HPDE6-E6E7 (cell line): ENCODE results near the gene TMEM223.
A peak's percentile ranks its signal among the peaks of the same experiment; 100 is the strongest.
"Not testable (repeated sequence)": the region's sequence is repeated elsewhere in the genome, so short reads cannot be mapped to it uniquely, and the experiment has no call there.

Source experiments
- DNase-seq: peaks from one replicate; pipeline ENCODE4 v3.0.0; 2011; ENCODE audit warnings: missing footprints; ENCODE audit errors: extremely low spot score

TMEM223 gene, protein sequence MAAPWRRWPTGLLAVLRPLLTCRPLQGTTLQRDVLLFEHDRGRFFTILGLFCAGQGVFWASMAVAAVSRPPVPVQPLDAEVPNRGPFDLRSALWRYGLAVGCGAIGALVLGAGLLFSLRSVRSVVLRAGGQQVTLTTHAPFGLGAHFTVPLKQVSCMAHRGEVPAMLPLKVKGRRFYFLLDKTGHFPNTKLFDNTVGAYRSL

DNA sequence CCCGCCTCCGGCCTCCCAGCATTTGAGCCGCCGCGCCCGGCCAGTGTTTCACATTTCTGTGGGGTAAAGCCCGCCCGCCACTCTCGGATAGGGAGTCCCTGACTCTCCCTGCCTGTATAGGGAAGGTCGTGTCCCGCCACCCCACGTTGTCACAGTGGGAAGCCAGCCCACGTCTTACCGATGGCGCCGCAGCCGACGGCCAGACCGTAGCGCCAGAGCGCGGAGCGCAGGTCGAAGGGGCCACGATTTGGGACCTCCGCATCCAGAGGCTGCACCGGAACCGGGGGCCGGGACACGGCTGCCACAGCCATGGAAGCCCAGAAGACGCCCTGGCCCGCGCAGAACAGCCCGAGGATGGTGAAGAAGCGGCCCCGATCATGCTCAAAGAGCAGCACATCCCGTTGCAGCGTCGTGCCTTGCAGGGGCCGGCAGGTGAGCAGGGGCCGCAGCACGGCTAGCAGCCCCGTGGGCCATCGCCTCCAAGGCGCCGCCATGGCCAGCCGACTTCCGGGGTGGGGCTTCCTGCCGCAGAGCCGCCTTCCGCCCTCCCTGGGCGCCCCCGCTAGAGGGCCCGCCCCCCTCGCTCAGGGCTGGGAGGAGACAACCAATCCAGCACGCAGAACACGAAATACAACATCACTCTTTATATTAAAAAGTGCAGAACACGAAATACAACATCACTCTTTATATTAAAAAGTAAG is at the start of gene TMEM223:
TMEM223 (minus strand) TSS at position 506 of the 701 bp plus-strand sequence; CDS start at position 494, 12 bp downstream.
- peak; percentile 83 for DNase-seq

DNA sequence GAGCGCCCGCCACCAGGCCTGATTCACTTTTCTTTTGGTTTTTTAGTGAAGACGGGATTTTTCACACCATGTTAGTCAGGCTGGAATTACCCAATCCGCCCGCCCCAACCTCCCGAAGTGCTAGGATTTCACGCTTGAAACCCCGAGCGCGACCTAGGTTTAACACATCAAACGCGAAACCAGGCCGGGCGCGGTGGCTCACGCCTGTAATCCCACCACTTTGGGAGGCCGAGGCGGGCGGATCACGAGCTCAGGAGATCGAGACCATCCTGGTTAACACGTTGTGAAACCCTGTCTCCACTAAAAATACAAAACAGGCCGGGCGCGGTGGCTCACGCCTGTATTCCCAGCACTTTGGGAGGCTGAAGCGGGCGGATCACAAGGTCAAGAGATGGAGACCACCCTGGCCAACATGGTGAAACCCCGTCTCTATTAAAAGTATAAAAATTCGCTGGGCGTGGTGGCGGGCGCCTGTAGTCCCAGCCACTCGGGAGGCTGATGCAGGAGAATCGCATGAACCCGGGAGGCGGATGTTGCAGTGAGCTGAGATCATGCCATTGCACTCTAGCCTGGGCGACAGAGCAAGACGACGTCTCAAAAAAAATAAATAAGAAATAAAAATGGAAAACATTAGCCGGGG is 49.0 kb upstream of the TMEM223 start:
- DNase-seq = not testable (repeated sequence)

DNA sequence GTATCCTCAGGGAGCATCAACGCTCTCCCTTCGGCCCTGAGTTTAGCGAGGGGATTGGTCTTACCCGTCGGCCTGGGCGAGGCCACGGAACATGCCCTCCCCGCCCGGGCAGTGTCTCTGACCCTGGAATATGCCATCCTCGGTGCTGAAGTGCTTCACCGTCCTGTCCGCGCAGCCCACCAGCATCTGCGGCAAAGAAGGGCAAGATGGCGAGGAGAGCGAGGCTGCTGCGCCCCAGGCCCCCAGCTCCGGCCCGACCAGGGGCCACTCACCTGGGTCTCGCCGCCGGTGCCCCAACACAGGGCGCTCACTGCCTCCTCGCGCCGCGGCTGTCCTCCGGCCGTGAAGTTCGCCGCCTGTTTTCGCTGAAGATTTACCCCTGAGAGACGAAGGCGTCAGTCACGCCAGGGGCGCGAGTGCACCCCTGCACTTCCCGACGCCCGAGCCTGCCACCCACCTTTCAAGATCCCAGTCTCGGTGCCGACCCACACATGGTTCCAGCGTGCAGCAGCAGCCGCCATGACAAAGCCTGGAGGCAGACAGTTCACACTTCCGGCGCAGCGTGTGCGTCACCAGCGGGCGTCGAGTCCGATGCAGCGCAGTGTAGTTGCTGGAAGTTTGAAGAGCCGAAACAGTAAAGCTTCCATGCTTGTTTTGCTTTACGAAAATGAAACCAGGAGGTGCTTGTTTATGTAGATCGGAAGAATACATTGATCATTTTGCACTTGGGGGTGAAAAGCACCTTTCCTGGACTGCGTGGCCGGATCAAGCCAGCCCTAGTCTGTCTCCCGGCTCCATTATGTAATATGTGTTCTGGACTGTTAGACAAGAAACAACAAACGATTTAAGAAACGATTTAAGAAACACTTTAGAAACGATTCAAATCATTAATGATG is 47.5 kb upstream of the TMEM223 start, which contains the start of gene WDR74:
WDR74 (minus strand) TSS at position 541 of the 896 bp plus-strand sequence; CDS start at position 521, 20 bp downstream.
- peak; percentile 83 for DNase-seq

DNA sequence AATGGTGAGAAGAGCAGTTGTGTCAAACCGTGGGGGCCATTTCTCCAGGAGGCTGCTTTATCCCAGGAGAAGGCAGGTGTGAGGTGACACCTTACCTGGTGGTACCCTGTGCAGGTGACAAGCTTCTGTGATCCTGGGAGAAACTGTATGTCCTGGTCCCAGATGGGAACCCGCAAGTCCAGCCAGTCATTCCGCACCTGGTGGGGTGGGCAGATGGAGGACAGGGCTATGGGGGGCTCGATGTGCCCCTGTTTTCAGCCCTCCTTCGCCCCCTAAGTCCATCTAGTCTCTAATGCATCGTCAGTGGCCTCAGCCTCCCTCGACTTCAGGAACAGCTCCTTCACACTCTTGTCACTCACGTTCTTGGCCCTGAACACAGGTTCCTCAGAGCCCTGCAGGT is 43.5 kb upstream of the TMEM223 start:
- DNase-seq = no peak

DNA sequence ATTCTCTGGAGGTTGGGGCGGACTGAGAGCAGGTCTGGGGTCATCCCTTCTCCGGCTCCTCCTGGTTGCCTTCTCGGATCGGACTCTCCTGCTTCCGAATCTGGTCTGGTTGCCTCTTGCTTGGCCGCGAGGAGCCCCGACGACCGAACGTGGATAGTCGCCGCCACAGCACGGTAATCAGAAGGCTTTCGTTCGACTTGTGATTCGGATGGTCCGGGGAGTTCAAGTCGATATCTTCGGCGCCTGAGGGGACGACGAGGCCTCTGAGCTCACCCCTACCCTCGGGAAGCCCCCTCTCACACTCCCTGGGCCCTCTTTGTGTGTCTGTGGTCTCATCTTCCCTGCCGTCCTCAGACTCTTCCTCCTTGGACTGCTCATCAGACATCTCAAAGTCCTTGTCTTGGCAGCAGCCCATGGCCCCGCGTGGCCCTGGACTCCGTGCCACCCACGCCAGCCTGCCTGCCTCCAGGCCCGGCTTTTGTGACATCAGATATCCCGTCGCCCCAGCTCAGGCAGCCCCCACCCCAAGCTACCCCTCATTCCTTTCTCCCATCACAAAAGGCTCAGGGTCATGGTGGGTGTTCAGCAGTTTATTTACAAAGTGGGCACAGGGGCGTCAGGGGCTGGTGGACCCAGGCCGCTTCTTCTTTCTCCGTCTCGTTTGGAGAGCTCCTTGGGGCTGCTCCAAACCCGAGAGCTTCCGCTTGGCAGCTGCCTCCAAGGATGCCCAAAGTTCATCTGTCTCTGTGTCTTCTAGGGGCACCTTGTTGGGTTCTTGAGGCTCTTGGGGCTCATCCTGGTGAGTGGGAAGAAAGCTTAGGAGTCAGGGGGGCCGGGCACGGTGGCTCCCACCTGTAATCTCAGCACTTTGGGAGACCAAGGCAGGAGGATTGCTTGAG is 40.8 kb upstream of the TMEM223 start, which contains the start of gene TEX54:
TEX54 (minus strand) TSS at position 506 of the 899 bp plus-strand sequence.
- DNase-seq = peak; percentile 16

DNA sequence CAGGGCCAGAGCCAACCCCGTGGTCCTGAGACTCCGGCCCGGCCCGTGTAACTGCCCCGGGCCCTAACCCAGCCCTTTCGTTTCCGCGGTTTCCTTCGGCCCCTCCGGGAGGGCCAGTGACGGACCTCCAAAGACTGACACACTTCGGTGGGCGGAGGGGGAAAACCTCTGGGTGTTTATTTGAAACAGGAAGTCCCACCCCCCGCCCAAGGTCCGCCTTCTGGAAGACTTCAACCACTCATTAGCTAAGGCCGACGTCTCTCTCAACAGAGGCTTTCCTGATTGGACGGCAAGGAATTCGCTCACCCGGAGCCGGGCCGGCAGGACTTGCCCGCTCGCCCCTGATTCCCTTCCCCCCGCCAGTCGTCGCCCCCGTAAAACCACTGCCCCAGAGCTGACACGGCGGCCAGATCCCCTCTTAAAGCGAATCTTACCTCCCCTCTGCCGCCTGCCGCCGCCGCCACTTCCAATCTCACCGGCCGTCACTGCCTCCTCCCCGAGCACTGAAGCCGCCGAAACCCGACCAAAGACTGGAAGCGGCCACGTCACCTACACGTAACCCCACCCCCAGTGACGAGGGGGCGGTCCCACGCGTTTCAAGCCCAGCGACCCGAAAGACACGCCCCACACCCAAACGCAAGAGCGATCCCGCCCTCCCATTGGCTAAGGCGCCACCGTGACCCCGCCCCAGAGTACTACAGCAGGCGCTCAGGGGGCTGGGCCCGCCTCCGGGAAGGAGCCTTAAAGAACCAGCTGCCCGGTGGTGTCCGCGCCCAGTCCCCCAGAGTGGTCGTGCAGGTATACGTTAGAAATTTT is 39.9 kb upstream of the TMEM223 start, which contains the start of gene STX5:
STX5 (minus strand) TSS at position 532 of the 816 bp plus-strand sequence. CDS start 808 bp downstream, outside the sequence.
- DNase-seq = peak; percentile 96

DNA sequence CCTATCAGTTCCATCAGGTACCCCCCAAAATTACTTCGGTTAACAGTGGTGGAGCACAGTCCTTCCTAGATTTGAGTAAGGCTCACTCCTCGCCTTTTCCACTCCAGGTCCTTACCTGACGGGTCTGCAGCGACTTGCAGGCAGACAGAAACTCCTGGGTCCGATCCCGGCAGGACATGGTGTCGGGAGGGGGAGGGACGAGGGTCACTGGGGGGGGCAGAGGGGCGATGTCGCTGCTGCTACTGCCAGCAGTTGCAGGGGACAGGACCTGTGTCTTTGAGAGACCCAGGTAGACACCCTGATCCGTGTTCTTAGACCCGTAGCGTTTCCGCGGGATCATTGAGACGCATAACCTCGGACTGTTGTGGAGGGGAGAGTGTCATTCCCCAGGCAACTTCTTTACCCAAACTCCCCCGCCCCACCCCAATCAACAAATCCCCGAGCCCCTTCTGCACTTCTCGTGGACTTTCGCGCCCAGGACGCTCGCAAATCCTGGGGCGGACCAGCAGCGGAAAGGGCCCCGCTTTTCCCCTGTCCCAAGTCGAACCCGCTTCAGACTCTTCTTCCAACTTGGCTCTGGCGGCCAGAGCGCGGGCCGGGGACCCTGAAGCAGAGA is 39.2 kb upstream of the TMEM223 start:
- peak; percentile 8 for DNase-seq

DNA sequence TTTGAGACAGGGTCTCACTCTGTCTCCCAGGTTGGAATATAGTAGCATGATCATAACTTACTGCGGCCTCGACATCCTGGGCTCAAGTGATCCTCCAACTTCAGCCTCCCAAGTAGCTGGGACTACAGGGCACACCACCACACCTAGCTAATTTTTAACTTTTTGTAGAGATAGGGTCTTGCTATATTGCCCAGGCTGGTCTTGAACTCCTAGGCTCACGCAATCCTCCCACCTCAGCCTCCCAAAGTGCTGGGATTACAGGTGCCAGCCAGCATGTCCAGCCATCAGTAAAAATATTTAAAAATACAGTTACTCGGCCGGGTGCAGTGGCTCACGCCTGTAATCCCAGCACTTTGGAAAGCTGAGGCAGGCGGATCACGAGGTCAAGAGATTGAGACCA is 36.3 kb upstream of the TMEM223 start:
- not testable (repeated sequence) for DNase-seq

DNA sequence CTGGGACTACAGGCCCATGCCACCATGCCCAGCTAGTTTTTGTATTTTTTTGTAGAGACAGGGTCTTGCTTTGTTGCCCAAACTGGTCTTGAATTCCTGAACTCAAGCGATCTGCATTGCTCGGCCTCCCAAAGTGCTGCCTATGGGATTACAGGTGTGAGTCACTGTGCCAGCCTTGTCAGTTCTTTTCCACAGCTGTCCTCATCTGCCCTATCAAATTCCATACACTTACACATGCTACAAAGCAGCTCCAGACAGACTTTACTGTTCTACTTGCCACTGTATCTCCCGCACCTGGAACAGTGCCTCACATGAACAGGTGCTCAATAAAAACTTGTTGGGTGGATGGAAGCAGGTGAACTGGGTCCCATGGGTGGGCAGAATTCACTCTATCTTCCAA is 31.9 kb upstream of the TMEM223 start:
- DNase-seq = no peak

DNA sequence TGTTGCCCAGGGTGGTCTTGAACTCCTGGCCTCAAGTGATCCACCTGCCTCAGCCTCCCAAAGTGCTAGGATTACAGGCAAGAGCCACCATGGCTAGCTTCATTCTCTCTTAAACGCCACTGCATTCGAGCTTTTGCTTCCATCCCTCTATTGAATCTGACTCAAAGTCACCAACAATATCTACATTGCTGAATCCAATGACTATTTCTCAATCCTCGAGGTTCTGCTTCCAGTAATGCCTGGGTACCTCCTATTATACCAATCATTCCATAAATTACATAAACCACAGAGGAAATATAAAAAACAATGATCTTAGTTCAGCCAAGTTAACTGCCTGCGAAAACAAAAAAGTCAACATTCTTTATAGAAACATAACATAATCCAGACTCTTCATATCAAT is 25.3 kb upstream of the TMEM223 start:
- no peak for DNase-seq

DNA sequence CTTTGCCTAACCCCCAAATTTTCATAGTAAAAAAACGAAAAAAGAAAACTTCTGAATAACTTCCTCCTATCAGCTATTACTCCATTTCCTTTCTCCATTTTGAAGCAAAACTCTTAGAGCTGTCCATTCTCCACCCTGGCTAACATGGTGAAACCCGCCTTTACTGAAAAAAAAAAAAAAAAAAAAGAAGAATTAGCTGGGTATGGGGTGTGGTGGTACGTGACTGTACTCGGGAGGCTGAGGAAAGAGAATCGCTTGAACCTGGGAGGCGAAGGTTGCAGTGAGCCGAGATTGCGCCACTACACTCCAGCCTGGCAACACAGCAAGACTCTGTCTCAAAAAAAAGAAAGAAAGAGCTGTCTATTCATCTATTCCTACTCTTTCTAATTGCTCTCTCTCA is 24.8 kb upstream of the TMEM223 start:
- no peak for DNase-seq

DNA sequence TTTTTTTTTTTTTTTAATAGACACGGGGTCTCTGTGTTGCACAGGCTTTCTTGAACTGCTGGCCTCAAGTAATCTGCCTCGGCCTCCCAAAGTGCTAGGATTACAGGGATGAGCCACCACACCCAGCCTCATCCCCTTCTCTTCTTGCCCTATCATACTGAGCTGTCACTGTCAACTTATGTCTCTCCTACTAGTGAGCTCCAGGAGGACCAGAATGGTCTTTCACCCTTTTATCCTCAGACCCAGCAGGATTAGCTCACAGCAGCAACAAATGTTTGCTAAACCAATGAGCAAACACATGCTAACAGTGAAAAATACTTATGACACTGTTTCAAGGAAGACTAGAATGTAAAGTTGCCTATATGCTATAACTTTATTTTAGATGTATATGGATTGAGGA is 19.9 kb upstream of the TMEM223 start:
- no peak for DNase-seq

DNA sequence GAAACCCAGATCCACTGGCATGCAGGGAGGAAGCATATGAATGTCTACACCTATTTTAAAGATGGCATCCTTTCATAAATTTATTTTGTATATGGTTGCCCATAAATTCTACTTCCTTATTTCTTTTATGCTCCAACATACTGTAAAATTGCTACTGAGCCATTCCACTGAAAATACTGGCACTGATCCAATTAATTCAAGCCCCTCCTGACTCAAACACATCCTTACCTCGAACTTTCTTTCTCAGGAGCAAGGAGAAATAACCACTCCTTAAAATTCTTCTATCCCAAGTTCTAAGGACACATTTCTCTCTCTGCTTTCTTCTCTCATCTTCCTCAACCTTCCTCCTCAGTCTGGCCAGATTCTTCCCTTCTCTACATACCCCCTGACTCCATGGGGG is 18.9 kb upstream of the TMEM223 start:
- DNase-seq = no peak

DNA sequence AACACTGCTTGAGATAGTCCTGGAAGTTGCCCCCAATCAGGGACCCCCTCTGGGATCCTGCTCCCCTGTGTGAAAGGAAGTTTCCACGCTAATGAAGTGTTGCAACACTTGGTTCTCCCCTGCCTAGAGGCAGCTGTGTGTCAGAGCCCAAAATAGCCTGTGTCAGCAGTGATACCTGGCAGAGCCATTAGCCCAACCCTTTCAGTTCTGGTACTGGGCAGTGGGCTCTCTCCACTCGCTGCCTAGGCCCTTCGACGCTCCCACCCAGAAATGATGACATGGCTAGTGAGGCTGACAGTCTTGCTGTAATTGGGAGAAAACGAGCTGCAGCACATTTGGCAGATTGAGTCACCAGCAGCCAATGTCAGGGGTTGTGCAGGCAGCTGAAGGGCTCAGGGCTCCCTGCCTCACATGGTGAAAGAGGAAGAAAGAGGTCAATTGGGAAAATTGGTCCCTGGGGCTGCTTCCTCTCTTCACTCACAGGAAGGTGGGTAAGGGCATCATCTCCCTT is 14.9 kb upstream of the TMEM223 start:
- DNase-seq = peak; percentile 43

DNA sequence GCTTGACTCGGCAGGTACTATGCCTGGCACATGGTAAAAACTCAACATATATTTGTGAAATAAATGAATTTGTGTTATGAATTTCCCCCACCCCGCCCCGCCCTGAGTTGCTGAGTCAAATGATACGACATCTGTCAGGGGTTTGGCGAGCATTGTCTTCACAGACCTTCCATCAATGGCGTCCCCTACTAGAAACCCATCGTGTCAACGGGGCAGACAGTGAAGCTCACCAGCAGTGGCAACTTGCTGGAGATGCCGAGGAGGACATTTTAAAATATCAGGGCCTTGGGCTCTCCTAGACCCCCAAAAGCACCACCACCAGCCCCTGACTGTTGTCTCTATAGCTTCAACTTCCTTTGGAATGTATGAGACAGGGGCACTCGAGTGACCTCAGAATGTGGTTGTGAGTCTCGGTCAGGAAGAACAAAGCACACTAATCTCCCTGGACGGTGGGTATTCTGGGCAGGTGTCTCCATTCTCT is 14.2 kb upstream of the TMEM223 start:
- DNase-seq = no peak

DNA sequence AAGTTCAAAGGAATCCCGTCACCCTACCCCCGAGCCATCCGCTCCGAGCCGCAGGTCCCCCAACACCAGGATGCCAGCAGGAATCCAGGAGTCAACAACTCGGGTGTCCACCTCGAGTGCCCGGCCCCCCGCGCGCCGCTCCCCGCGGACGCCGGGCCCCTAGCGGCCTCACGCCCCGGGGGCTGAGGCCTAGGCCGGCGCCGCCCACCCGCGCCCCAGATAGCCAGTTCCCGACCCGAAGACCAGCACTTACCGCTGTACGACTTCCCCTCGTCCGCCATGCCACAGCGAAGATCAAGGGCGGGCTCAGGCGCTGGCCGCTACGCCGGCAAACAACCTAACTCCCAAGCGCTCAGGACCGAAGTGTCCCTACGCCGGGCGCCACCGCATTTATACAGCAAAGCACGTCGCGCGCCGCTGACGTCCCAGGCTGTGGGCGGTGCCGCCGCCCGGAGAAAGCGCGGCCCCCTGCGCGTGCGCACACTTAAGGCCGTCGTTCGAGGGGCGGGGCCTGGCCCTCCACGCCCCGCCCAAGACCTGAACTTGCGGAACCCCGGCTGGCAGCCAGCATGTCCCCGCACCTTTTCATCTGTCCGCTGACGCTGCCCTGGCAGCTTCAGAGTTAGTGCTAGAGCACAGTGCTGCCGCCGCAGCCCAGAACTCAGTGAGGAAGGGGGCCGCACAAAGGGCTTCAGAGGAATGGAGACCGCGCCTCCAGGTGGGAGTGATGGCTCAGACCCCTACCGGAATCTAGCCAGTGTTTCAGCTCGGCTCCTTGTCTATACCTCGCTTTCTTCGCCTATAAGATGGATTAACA is 13.5 kb upstream of the TMEM223 start, which contains the start of gene NXF1:
NXF1 (minus strand) TSS at position 365 of the 817 bp plus-strand sequence; CDS start at position 281, 84 bp downstream.
- peak; percentile 84 for DNase-seq

DNA sequence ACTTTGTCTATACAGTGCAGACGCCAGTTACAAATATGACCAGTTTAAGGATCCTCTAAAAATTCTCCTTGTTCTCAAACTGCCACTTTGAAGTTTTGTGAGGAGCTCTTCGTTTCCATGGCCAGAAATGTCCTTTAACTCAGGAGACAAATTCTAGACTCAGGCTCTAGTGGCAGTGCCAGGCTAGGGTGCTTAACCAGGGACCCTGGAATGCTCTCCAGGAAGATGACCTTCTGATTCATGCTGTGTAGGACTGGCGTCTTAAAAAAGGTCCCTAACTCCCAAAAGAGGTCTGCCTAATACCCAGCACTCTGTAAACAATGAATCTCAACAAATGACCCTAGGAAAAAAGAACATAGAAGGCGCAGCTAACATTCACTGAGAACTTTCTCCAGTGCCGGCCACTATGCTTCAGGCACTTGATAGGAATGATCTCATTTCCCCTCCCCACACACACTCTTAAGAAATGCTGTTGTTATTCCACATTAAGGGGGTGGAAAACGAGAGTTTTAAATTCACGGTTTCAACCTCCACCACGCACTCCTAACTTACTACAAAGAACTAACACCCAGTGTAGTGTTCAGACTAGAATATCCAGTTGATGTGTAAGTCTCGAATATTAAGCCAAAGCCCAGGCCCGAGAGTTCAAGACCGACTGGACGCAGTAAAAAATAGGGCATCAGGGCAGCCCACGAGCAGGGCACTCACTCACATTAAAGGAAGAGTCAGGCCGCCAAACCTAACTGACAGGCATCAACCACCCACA is 12.7 kb upstream of the TMEM223 start:
- no peak for DNase-seq
